ENCODE measurements around the gene PPP1R27. TPM values are rescaled to one million over a fixed set of nuclear protein-coding genes. Genes with fewer than 3 reads are reported as not detected.

Gene PPP1R27
- total and polyA plus RNA-seq, 9 of the 15 experiments (the other 6 are each of a cell fraction or from before 2014, with no cell fraction given) = 0.29 to 6.9 (median 1.5) TPM; not detected in 2

GRCh38 chr17:81810892-81811704 lies 23.8 kb downstream of the PPP1R27 start (continued):
- TF ChIP-seq NCOA4 (IDR thresholded peaks at IDR 0.05; ENCODE audit: partially characterized antibody) (no peak), ZBTB34 (CRISPR knock-in tag; IDR thresholded peaks at IDR 0.05) (no peak), COPS2 (conservative IDR thresholded peaks at IDR 0.05) (no peak)

GRCh38 chr17:81810476-81810875 lies 24.4 kb downstream of the PPP1R27 start:
- TF ChIP-seq ARNT (IDR thresholded peaks at IDR 0.05) (no peak), SUPT5H (IDR thresholded peaks at IDR 0.05) (no peak), ZNF717 (CRISPR knock-in tag; IDR thresholded peaks at IDR 0.05) (no peak), TEAD1 (CRISPR knock-in tag; IDR thresholded peaks at IDR 0.05) (no peak), ZNF695 (CRISPR knock-in tag; IDR thresholded peaks at IDR 0.05) (no peak), NCOA1 (IDR thresholded peaks at IDR 0.05; ENCODE audit: low read depth) (no peak), KAT2B (IDR thresholded peaks at IDR 0.05; ENCODE audit: low read depth, low read length) (no peak), FOXJ2 (tag; IDR thresholded peaks at IDR 0.05) (no peak), HES1 (IDR thresholded peaks at IDR 0.05; ENCODE audit: low read depth) (no peak), SAP30 (IDR thresholded peaks at IDR 0.05; ENCODE audit: borderline replicate concordance, insufficient read depth, low read depth, low read length, poor library complexity, severe bottlenecking) (no peak), NFRKB (IDR thresholded peaks at IDR 0.05; ENCODE audit: low read depth) (no peak), HDAC8 (tag; IDR thresholded peaks at IDR 0.05) (no peak), ZNF282 (CRISPR knock-in tag; IDR thresholded peaks at IDR 0.05) (no peak), RFX7 (CRISPR knock-in tag; IDR thresholded peaks at IDR 0.05) (no peak), NFIX (CRISPR knock-in tag; IDR thresholded peaks at IDR 0.05; ENCODE audit: low read depth) (no peak), CTBP1 (IDR thresholded peaks at IDR 0.05; ENCODE audit: borderline replicate concordance) (no peak)
- BruUV-seq (replicated peaks) = no TSS peak
- no peaks in the 10 kb centered on the region for H3K9me3 ChIP-seq (replicated peaks; ENCODE audit: control insufficient read depth, insufficient read depth, low read depth, low read length)
- no peak overlapping the region for H2AFZ ChIP-seq (ENCODE audit: low read depth, low read length)
- no peak for DNase-seq (ENCODE audit: extremely low read depth in 1 of 4, low spot score in 3 of 4)
- no peak for FAIRE-seq
- no peak overlapping the region for H3K4me3 ChIP-seq
- H3K27me3 ChIP-seq (ENCODE audit: control insufficient read depth in 2 of 2, insufficient read depth in 2 of 2, low read length in 2 of 2) = peaks cover 16 to 66% of the 10 kb centered on the region in 2 experiments; a peak in 4 of 5 replicates
- ChIA-PET CTCF (ENCODE audit: low intra/inter-chr PET ratio) (no interaction called here), POLR2A (interaction anchor here (0.6 to 1.2 kb wide), 3 partner anchors 12 to 70 kb away, joined by 3 to 4 read pairs (median 3); no protein-coding TSS in a partner anchor)
- in situ Hi-C loops (cut with MboI) = no loop called here
- H3K9me1 ChIP-seq (ENCODE audit: control insufficient read depth, insufficient read depth, low read length) = peaks cover 2% of the 10 kb centered on the region
- no peak overlapping the region; a peak in 1 of 4 replicates for H3K9ac ChIP-seq (ENCODE audit: insufficient read depth in 1 of 2, low read depth in 2 of 2, low read length in 2 of 2)
- H3K4me1 ChIP-seq (replicated peaks in 1 of 2; ENCODE audit: control insufficient read depth in 2 of 2, insufficient read depth in 2 of 2, low read length in 2 of 2) = peaks cover 0 to 93% of the 10 kb centered on the region in 2 experiments; a peak in 3 of 5 replicates
- no peak for ATAC-seq
- peaks cover 14% of the 10 kb centered on the region for H4K20me1 ChIP-seq (replicated peaks; ENCODE audit: control insufficient read depth, insufficient read depth, low read length)
- no peaks in the 10 kb centered on the region for H3K79me2 ChIP-seq (ENCODE audit: control insufficient read depth, insufficient read depth, low read length)
- no peak overlapping the region for H3K4me2 ChIP-seq (ENCODE audit: insufficient read depth, low read length)
- H3K27ac ChIP-seq (ENCODE audit: extremely low read depth, low read depth, low read length) = no peak overlapping the region
- intact Hi-C loops (cut with micrococcal nuclease) = no loop called here
- H3K36me3 ChIP-seq (ENCODE audit: control insufficient read depth, insufficient read depth, low read length) = no peaks in the 10 kb centered on the region
- 12% methylated on average over 8 of the region's 8 CpGs for WGBS (ENCODE audit: insufficient coverage, low coverage, missing lambda C conversion rate)
